Fibroblast of lung (primary cell): ENCODE measurements around the gene TRERF1. TPM values are rescaled to one million over a fixed set of nuclear protein-coding genes. Genes with fewer than 3 reads are reported as not detected.
"Not testable (repeated sequence)": the region's sequence is repeated elsewhere in the genome, so short reads cannot be mapped to it uniquely, and the experiment has no call there.

ENCODE experiments used
- DNase-seq, 2 donors: peaks; one replicate each; pipeline versions ENCODE4 v3.0.0 to v3.0.0-alpha.2; 2010; ENCODE audit warnings: low read depth in 2 of 2
- H2AFZ ChIP-seq: 2 replicates; pipeline ENCODE4 v1.5.1; 2012; ENCODE audit warnings: low read length, control low read depth, inconsistent platforms
- H3K27ac ChIP-seq: 2 replicates; pipeline ENCODE4 v1.5.1; 2011; ENCODE audit warnings: low read length, control low read depth; ENCODE audit not compliant: insufficient read depth
- H3K27me3 ChIP-seq: 2 replicates; pipeline ENCODE4 v1.5.1; 2011; ENCODE audit warnings: mild to moderate bottlenecking, low read length; ENCODE audit not compliant: control insufficient read depth, insufficient read depth
- H3K36me3 ChIP-seq: 2 replicates; pipeline ENCODE4 v1.5.1; 2011; ENCODE audit warnings: low read length; ENCODE audit not compliant: control insufficient read depth, insufficient read depth
- H3K4me1 ChIP-seq: 2 replicates; pipeline ENCODE4 v1.5.1; 2011; ENCODE audit warnings: low read length; ENCODE audit not compliant: control insufficient read depth, insufficient read depth; ENCODE audit errors: extremely low read depth
- H3K4me2 ChIP-seq: 2 replicates; pipeline ENCODE4 v1.5.1; 2011; ENCODE audit warnings: low read length, control low read depth; ENCODE audit not compliant: insufficient read depth; ENCODE audit errors: extremely low read depth
- H3K4me3 ChIP-seq, 4 experiments: fragments of 200-600 bp in 1 of 4; sonication (generic) in 1 of 4; replicated peaks in 1 of 4; 2 replicates each; pipeline ENCODE4 v1.5.1; 2011 to 2016; ENCODE audit warnings: low read length in 4 of 4, low read depth in 3 of 4, mild to moderate bottlenecking in 3 of 4, control low read depth in 2 of 4, inconsistent platforms in 1 of 4, mixed read lengths in 1 of 4; ENCODE audit not compliant: insufficient read depth in 1 of 4; ENCODE audit errors: control extremely low read depth in 1 of 4
- H3K79me2 ChIP-seq: 2 replicates; pipeline ENCODE4 v1.5.1; 2012; ENCODE audit warnings: mild to moderate bottlenecking, low read length, inconsistent platforms; ENCODE audit not compliant: control insufficient read depth, insufficient read depth
- H3K9ac ChIP-seq: 2 replicates; pipeline ENCODE4 v1.5.1; 2011; ENCODE audit warnings: mild to moderate bottlenecking, low read length, control low read depth; ENCODE audit not compliant: insufficient read depth
- H3K9me3 ChIP-seq: 2 replicates; pipeline ENCODE4 v1.5.1; 2012; ENCODE audit warnings: low read depth, low read length; ENCODE audit not compliant: control insufficient read depth, insufficient read depth
- H4K20me1 ChIP-seq: 2 replicates; pipeline ENCODE4 v1.5.1; 2011; ENCODE audit warnings: low read length; ENCODE audit not compliant: control insufficient read depth, insufficient read depth; ENCODE audit errors: extremely low read depth
- CTCF ChIP-seq, 2 donors: IDR thresholded peaks in 1 of 2; conservative IDR thresholded peaks in 1 of 2; 1 replicate in 1 of 2; 2 replicates in 1 of 2; pipeline ENCODE4 v1.5.1; 2011 to 2012; ENCODE audit warnings: low read length in 2 of 2, control low read depth in 1 of 2, inconsistent platforms in 1 of 2, low read depth in 1 of 2, mild to moderate bottlenecking in 1 of 2
- EZH2 ChIP-seq: IDR thresholded peaks from 2 replicates; pipeline ENCODE4 v1.5.1; 2012; ENCODE audit warnings: low read length, control low read depth, mild to moderate bottlenecking; ENCODE audit errors: missing control alignments
- polyA plus RNA-seq, 2 donors: library from polyadenylated mRNA; depleted of rRNA in 1 of 2; stranded (reverse) in 1 of 2; unstranded in 1 of 2; fragments of >200 nt; gene quantifications; 2 replicates each; pipeline ENCODE4 v1.2.1, GENCODE V29; 2011 to 2012; ENCODE audit warnings: missing spikeins in 1 of 2
- total RNA-seq: library from RNA; depleted of rRNA; stranded (reverse); fragments of >200 nt; gene quantifications from 2 replicates; pipeline ENCODE4 v1.2.1, GENCODE V29; 2014

The TRERF1 gene
- total and polyA plus RNA-seq, 2 donors (not counting 1 experiment from before 2014, with no cell fraction given) = 6.3 to 8.3 TPM

- no peaks in the 10 kb centered on the region for H3K27me3 ChIP-seq
- peaks cover 21% of the 10 kb centered on the region for H3K79me2 ChIP-seq
- H3K9me3 ChIP-seq = no peaks in the 10 kb centered on the region
- DNase-seq = no peak
- no peaks in the 10 kb centered on the region for H3K36me3 ChIP-seq
- no peak overlapping the region for H3K4me3 ChIP-seq
- H3K9ac ChIP-seq = no peak overlapping the region
- H4K20me1 ChIP-seq = no peaks in the 10 kb centered on the region
- H3K4me1 ChIP-seq = peaks cover under 1% of the 10 kb centered on the region
- H3K4me2 ChIP-seq = no peak overlapping the region
- TF ChIP-seq CTCF (conservative IDR thresholded peaks at IDR 0.05 in 1 of 2, IDR thresholded peaks at IDR 0.05 in 1 of 2; ENCODE audit: low read depth in 1 of 2, low read length in 2 of 2) (no peak), EZH2 (no peak)
- H2AFZ ChIP-seq = no peak overlapping the region
- H3K27ac ChIP-seq = no peak overlapping the region
Measured at GRCh38 chr6:42331019-42331418, 120.7 kb downstream of the TRERF1 start.

GRCh38 chr6:42326248-42326647, 125.5 kb downstream of the TRERF1 start:
- TF ChIP-seq CTCF (conservative IDR thresholded peaks at IDR 0.05 in 1 of 2, IDR thresholded peaks at IDR 0.05 in 1 of 2; ENCODE audit: low read depth in 1 of 2, low read length in 2 of 2) = no peak
- no peaks in the 10 kb centered on the region for H3K27me3 ChIP-seq
- peaks cover 23% of the 10 kb centered on the region for H3K79me2 ChIP-seq
- no peaks in the 10 kb centered on the region for H3K36me3 ChIP-seq
- no peak overlapping the region for H3K4me2 ChIP-seq
- H3K4me1 ChIP-seq = no peaks in the 10 kb centered on the region
- H3K9ac ChIP-seq = no peak overlapping the region
- no peak for DNase-seq
- no peak overlapping the region for H3K27ac ChIP-seq
- H2AFZ ChIP-seq = no peak overlapping the region
- no peaks in the 10 kb centered on the region for H4K20me1 ChIP-seq
- H3K4me3 ChIP-seq = no peak overlapping the region
- H3K9me3 ChIP-seq = no peaks in the 10 kb centered on the region

GRCh38 chr6:42324656-42325324, 126.9 kb downstream of the TRERF1 start:
- not testable (repeated sequence) for H2AFZ ChIP-seq, H4K20me1 ChIP-seq, H3K4me1 ChIP-seq, H3K4me3 ChIP-seq, H3K27ac ChIP-seq, H3K9me3 ChIP-seq, H3K4me2 ChIP-seq, H3K9ac ChIP-seq, H3K27me3 ChIP-seq, H3K36me3 ChIP-seq
- peak; percentile 33 to 61 for DNase-seq
- peaks cover 24% of the 10 kb centered on the region for H3K79me2 ChIP-seq
